GM23338 (cell line): ENCODE measurements around the gene RAP1GAP2. TPM values are rescaled to one million over a fixed set of nuclear protein-coding genes. Genes with fewer than 3 reads are reported as not detected.

ENCODE experiments used
- ATAC-seq: fragments of 200-7000 bp; cut with Tn5 transposase; 3 replicates; pipeline ENCODE4 v1.9.1; 2020
- DNase-seq: peaks from one replicate; pipeline ENCODE4 v3.0.0-alpha.2; 2015; ENCODE audit warnings: low spot score
- H2AFZ ChIP-seq: fragments of 200-600 bp; sonication (generic); 2 replicates; pipeline ENCODE4 v1.8.0; 2016; ENCODE audit warnings: antibody characterized with exemption, mild to moderate bottlenecking, moderate library complexity
- H3F3A ChIP-seq: fragments of 200-600 bp; sonication (generic); replicated peaks from 2 replicates; pipeline ENCODE4 v1.8.0; 2017; ENCODE audit warnings: antibody characterized with exemption, mixed run types, low read depth
- H3K27ac ChIP-seq: fragments of 200-600 bp; sonication (generic); 2 replicates; pipeline ENCODE4 v1.6.1; 2016; ENCODE audit warnings: low read depth
- H3K27me3 ChIP-seq: fragments of 200-600 bp; sonication (generic); 2 replicates; pipeline ENCODE4 v1.8.0; 2016; ENCODE audit warnings: mild to moderate bottlenecking, mixed run types, moderate library complexity; ENCODE audit not compliant: insufficient read depth
- H3K36me3 ChIP-seq: fragments of 200-600 bp; sonication (generic); 2 replicates; pipeline ENCODE4 v1.8.0; 2016; ENCODE audit warnings: mild to moderate bottlenecking; ENCODE audit not compliant: insufficient read depth
- H3K4me1 ChIP-seq: fragments of 200-600 bp; sonication (generic); 2 replicates; pipeline ENCODE4 v1.8.0; 2016; ENCODE audit warnings: mild to moderate bottlenecking, moderate library complexity; ENCODE audit not compliant: insufficient read depth
- H3K4me2 ChIP-seq: fragments of 200-600 bp; sonication (generic); 2 replicates; pipeline ENCODE4 v1.7.1; 2017; ENCODE audit warnings: mixed run types
- H3K4me3 ChIP-seq: fragments of 200-600 bp; sonication (generic); 2 replicates; pipeline ENCODE4 v1.6.1; 2016; ENCODE audit warnings: mixed run types
- H3K79me2 ChIP-seq: fragments of 200-600 bp; sonication (generic); replicated peaks from 2 replicates; pipeline ENCODE4 v1.8.0; 2017; ENCODE audit warnings: mild to moderate bottlenecking; ENCODE audit not compliant: insufficient read depth
- H3K9me2 ChIP-seq: fragments of 200-600 bp; sonication (generic); 2 replicates; pipeline ENCODE4 v1.8.0; 2017; ENCODE audit not compliant: insufficient read depth
- H4K20me1 ChIP-seq: fragments of 200-600 bp; sonication (generic); replicated peaks from 2 replicates; pipeline ENCODE4 v1.8.0; 2017; ENCODE audit warnings: mild to moderate bottlenecking; ENCODE audit not compliant: insufficient read depth
- H3K27ac Mint-ChIP-seq: 2 replicates; pipeline ENCODE4 v1.8.0; 2020; ENCODE audit warnings: inconsistent platforms, mild to moderate bottlenecking, moderate library complexity, mixed read lengths
- H3K27me3 Mint-ChIP-seq: 3 replicates; pipeline ENCODE4 v1.8.0; 2022; ENCODE audit warnings: low read depth, mild to moderate bottlenecking, moderate library complexity, mixed read lengths, inconsistent platforms; ENCODE audit not compliant: insufficient read depth, poor library complexity
- H3K36me3 Mint-ChIP-seq: 3 replicates; pipeline ENCODE4 v1.8.0; 2021; ENCODE audit warnings: low read depth, mild to moderate bottlenecking, inconsistent platforms, moderate library complexity, mixed read lengths
- H3K4me1 Mint-ChIP-seq: 3 replicates; pipeline ENCODE4 v1.8.0; 2020; ENCODE audit warnings: mild to moderate bottlenecking, inconsistent platforms, mixed read lengths
- H3K4me3 Mint-ChIP-seq: 3 replicates; pipeline ENCODE4 v1.8.0; 2021; ENCODE audit warnings: moderate library complexity, mild to moderate bottlenecking, inconsistent platforms, mixed read lengths
- H3K9me3 Mint-ChIP-seq: 3 replicates; pipeline ENCODE4 v1.8.0; 2020; ENCODE audit warnings: moderate library complexity, mild to moderate bottlenecking, inconsistent platforms, mixed read lengths
- CREB1 ChIP-seq: fragments of 250-450 bp; sonication (Bioruptor Pico); IDR thresholded peaks from 2 replicates; pipeline ENCODE4 v1.5.0; 2020; ENCODE audit warnings: low read depth, mild to moderate bottlenecking, moderate library complexity
- CTCF ChIP-seq, 2 experiments: fragments of 200-600 bp in 1 of 2; sonication (generic) in 1 of 2; conservative IDR thresholded peaks; 2 replicates each; pipeline versions ENCODE4 v1.5.1 to v1.6.1; 2016 to 2017; ENCODE audit warnings: antibody characterized with exemption in 2 of 2, low read depth in 2 of 2, mild to moderate bottlenecking in 2 of 2, moderate library complexity in 1 of 2
- EZH2phosphoT487 ChIP-seq: fragments of 200-600 bp; sonication (generic); IDR thresholded peaks from one replicate; pipeline ENCODE4 v1.8.1; 2018; ENCODE audit warnings: antibody characterized with exemption; ENCODE audit not compliant: unreplicated experiment
- JUNB ChIP-seq: IDR thresholded peaks from one replicate; pipeline ENCODE4 v1.6.1; 2016; ENCODE audit warnings: antibody characterized with exemption; ENCODE audit not compliant: unreplicated experiment
- NANOG ChIP-seq: IDR thresholded peaks from 2 replicates; pipeline ENCODE4 v1.6.1; 2016; ENCODE audit warnings: antibody characterized with exemption, borderline replicate concordance
- POLR2AphosphoS5 ChIP-seq: IDR thresholded peaks from 2 replicates; pipeline ENCODE4 v1.6.1; 2016; ENCODE audit warnings: antibody characterized with exemption, low read depth
- REST ChIP-seq: IDR thresholded peaks from one replicate; pipeline ENCODE4 v1.6.1; 2018; ENCODE audit warnings: antibody characterized with exemption; ENCODE audit not compliant: unreplicated experiment
- STAT1 ChIP-seq: IDR thresholded peaks from one replicate; pipeline ENCODE4 v1.6.1; 2016; ENCODE audit warnings: antibody characterized with exemption; ENCODE audit not compliant: unreplicated experiment
- ZNF114 ChIP-seq: fragments of 250-450 bp; sonication (Bioruptor Pico); IDR thresholded peaks from 2 replicates; pipeline ENCODE4 v1.5.0; 2020; ENCODE audit warnings: mild to moderate bottlenecking, moderate library complexity
- ZNF331 ChIP-seq: fragments of 250-450 bp; sonication (Bioruptor Pico); IDR thresholded peaks from 2 replicates; pipeline ENCODE4 v1.5.0; 2020; ENCODE audit warnings: low read depth, mild to moderate bottlenecking, moderate library complexity
- polyA plus RNA-seq: library from polyadenylated mRNA; unstranded; fragments of >200 nt; fragmentation: Nextera tagmentation; extraction: Ambion mirVana; gene quantifications from 2 replicates; pipeline ENCODE4 v1.2.1, GENCODE V29; 2016
- total RNA-seq: library from RNA; depleted of rRNA; stranded (reverse); fragments of >200 nt; shearing (Covaris generic); gene quantifications from 2 replicates; pipeline ENCODE4 v1.2.3, GENCODE V29; 2014

Gene RAP1GAP2
- total and polyA plus RNA-seq, 2 experiments from 2014 or later = 17.8 to 46.1 TPM

DNA sequence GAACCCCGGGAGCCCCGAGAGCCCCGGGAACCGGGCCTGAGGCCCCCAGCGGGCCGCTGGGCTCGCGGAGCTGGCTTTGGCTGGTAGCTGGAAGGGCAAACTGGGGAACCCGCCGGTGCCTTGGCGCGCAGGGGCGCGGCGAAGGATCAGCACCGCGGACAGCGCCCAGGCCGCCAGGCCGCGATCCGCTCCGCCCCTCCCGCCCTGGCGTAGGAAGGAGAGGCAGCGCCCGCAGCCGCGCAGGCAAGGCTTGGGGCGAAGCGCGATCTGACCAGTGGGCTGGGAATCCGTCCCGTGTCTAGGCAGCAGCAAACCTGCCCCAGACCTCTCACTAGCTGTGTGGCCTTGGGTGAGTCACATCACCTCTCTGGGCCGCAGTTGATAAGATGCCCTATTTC, 46.5 kb upstream of the RAP1GAP2 start:
- peaks cover 16% of the 10 kb centered on the region; the same call in 1 of the 2 replicates for H3K27me3 ChIP-seq

GRCh38 chr17:2750721-2751120, 45.5 kb upstream of the RAP1GAP2 start:
- Histone ChIP-seq H3F3A (peaks cover 12% of the 10 kb centered on the region; the same call in 1 of the 2 replicates), H4K20me1 (peaks cover 7% of the 10 kb centered on the region; the same call in 1 of the 2 replicates), H3K79me2 (no peaks in the 10 kb centered on the region; the same call in 1 of the 2 replicates), H3K4me3 (no peak overlapping the region), H3K4me2 (0 out of 2 replicates have a peak overlapping the region, but pooled peaks have one; percentile 5), H3K4me1 (peaks cover 24% of the 10 kb centered on the region), H3K36me3 (no peaks in the 10 kb centered on the region), H2AFZ (no peak overlapping the region), H3K27ac (no peak overlapping the region), H3K27me3 (peaks cover 16% of the 10 kb centered on the region; the same call in 1 of the 2 replicates), H3K9me2 (no peaks in the 10 kb centered on the region)
- Mint-ChIP-seq H3K4me3 (peak overlapping the region; percentile 6; the same call in 1 of the 3 replicates), H3K4me1 (peaks cover 19% of the 10 kb centered on the region), H3K27ac (no peak overlapping the region), H3K27me3 (peaks cover 4% of the 10 kb centered on the region), H3K9me3 (no peaks in the 10 kb centered on the region), H3K36me3 (no peaks in the 10 kb centered on the region; the same call in 2 of the 3 replicates)
- DNase-seq (no peak), ATAC-seq (no peak)
- TF ChIP-seq NANOG (no peak), REST (no peak), JUNB (no peak), CREB1 (CRISPR knock-in tag) (no peak), ZNF114 (no peak), ZNF331 (CRISPR knock-in tag) (no peak), EZH2phosphoT487 (no peak), STAT1 (no peak), POLR2AphosphoS5 (no peak), CTCF (conservative IDR thresholded peaks at IDR 0.05; ENCODE audit: low read depth in 2 of 2) (no peak)

More for the DNA sequence above, 46.5 kb upstream of the RAP1GAP2 start:
- Histone ChIP-seq H3K9me2 (no peaks in the 10 kb centered on the region), H3K36me3 (no peaks in the 10 kb centered on the region), H4K20me1 (peaks cover 14% of the 10 kb centered on the region; the same call in 1 of the 2 replicates), H3K4me3 (peak overlapping the region; percentile 44), H2AFZ (no peak overlapping the region), H3F3A (peaks cover 19% of the 10 kb centered on the region; the same call in 1 of the 2 replicates), H3K27ac (no peak overlapping the region), H3K4me2 (peak overlapping the region; percentile 37; the same call in 1 of the 2 replicates), H3K4me1 (peaks cover 24% of the 10 kb centered on the region), H3K79me2 (no peaks in the 10 kb centered on the region; the same call in 1 of the 2 replicates)
- ATAC-seq (peak; percentile 90), DNase-seq (peak; percentile 94)
- no peak for TF ChIP-seq JUNB
- TF ChIP-seq STAT1 = no peak
- TF ChIP-seq ZNF114 = no peak
- peak; percentile 99 for TF ChIP-seq REST
- peak; percentile 37; the same call in 1 of the 2 replicates for TF ChIP-seq CREB1 (CRISPR knock-in tag)
- no peak for TF ChIP-seq POLR2AphosphoS5
- H3K27me3 Mint-ChIP-seq = peaks cover 4% of the 10 kb centered on the region
- no peak overlapping the region for H3K27ac Mint-ChIP-seq
- no peaks in the 10 kb centered on the region; the same call in 2 of the 3 replicates for H3K9me3 Mint-ChIP-seq
- no peaks in the 10 kb centered on the region; the same call in 2 of the 3 replicates for H3K36me3 Mint-ChIP-seq
- peaks cover 25% of the 10 kb centered on the region for H3K4me1 Mint-ChIP-seq
- peak overlapping the region; percentile 54 for H3K4me3 Mint-ChIP-seq
